Fibroblast of mammary gland (primary cell): ENCODE results near the gene ANKRD13A.

ENCODE experiments used
- DNase-seq: peaks from one replicate; pipeline ENCODE4 v3.0.0-alpha.2; 2010; ENCODE audit warnings: low read depth
- H3K4me3 ChIP-seq: 2 replicates; pipeline ENCODE4 v1.5.1; 2011; ENCODE audit warnings: low read depth, mild to moderate bottlenecking, low read length, moderate library complexity; ENCODE audit not compliant: control insufficient read depth
- TF ChIP-seq, protein P1 (sequence below): conservative IDR thresholded peaks from 2 replicates; pipeline ENCODE4 v1.5.1; 2011; ENCODE audit warnings: low read depth, low read length, inconsistent platforms; ENCODE audit not compliant: control insufficient read depth, insufficient read depth

The ANKRD13A gene

DNA sequence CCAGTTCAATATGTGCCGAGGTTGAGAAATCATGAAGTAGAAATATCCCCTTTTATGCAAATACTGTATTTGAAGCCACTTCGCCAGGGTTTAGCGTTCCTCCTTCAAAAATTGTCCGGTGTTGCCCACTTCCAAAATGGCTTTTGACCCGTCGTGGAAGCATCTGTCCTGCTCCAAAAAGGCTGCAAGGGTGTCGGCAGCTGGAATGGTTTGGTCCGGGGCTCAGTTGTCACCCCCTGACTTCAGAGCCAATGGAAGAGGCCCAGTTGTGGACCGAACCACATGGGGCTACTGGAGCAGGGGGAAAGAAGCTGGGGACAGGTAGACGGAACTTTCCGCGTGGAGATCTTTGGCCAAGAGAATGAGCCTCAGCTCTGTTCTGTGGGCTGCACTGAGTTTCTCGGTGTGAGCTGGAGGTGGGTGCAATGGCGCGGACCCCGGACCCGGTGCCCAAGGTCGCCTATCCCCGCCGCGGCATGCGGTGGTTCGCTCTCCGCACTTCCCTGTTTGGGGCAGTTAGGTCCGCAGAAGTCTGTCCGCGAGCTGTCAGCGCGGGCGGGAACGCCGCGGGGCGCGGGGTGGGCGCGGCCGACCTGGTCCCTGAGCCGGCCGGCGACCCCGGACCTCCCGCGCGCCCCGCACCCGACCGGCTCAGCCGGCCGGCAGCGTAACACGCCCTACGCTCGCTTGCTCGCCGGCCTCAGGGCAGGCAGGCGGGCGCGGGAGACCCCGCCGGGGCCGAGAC, at the start of gene ANKRD13A:
Gene ANKRD13A (plus strand): TSS at position 527 of the 745 bp plus-strand sequence. CDS start 259 bp downstream, outside the sequence.
- TF ChIP-seq, protein P1, sequence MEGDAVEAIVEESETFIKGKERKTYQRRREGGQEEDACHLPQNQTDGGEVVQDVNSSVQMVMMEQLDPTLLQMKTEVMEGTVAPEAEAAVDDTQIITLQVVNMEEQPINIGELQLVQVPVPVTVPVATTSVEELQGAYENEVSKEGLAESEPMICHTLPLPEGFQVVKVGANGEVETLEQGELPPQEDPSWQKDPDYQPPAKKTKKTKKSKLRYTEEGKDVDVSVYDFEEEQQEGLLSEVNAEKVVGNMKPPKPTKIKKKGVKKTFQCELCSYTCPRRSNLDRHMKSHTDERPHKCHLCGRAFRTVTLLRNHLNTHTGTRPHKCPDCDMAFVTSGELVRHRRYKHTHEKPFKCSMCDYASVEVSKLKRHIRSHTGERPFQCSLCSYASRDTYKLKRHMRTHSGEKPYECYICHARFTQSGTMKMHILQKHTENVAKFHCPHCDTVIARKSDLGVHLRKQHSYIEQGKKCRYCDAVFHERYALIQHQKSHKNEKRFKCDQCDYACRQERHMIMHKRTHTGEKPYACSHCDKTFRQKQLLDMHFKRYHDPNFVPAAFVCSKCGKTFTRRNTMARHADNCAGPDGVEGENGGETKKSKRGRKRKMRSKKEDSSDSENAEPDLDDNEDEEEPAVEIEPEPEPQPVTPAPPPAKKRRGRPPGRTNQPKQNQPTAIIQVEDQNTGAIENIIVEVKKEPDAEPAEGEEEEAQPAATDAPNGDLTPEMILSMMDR: no peak
- peak within 1 kb of the TSS; percentile 86 for H3K4me3 ChIP-seq
- DNase-seq: peak; percentile 96

DNA sequence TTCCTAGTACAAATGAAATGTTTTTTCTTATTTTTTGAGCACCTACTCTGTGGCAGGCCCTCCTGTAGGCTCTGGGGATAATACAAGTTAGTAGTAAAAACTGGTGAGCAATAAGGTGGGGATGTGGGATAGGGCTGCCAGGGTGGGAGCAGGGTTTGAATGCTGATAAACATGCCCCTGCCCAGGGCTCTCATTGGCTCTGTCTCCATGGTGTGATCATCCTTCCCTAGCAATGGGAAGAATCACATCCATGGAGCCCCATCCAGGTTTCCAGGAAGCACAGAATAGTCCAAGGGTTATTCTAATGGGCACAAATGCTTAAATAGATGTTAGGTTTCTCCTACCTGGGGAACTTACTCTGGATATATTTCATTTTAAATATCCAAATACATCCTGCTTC, 48.6 kb upstream of the ANKRD13A start:
- no peak for DNase-seq
- TF ChIP-seq, protein P1: no peak
- H3K4me3 ChIP-seq: no peak overlapping the region

DNA sequence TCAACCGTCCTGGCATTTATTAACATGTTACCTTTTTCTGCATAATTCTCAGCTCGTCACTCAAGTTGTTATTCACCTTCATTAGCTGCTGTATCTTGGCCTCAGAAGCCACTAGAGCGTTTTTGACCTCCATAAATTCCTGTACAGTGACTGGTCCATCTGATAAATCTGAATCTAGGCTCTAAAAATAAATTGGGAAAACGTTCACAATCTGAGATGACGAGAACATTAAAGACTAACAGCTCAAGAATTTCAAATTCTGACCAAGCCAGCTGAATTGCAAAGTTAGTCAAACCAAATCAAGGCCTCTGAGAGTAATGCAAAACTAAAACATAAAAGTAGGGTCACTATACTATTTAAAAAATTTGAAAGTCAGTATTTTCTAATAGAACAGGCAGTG, 48.1 kb upstream of the ANKRD13A start:
- no peak overlapping the region for H3K4me3 ChIP-seq
- TF ChIP-seq, protein P1: no peak
- DNase-seq: peak; percentile 90

DNA sequence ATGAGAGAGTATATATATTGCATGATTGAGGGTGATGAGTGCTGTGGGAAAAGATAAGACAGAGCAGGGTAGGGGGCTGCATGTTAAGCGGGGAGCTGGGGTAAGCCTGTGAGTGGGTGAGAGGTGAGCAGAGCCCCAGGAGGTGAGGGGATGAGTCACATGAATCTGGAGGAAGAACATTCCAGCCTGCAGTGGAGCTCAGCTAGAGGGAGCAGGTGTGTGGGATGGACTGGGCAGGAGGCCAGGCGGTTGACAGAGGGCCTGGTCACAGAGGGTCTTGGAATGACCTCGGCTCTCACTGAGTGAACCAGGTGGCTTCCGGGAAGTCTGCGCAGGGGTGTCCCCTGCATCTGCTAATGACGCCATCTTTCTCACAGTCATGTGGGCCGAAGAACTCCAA, 47.5 kb upstream of the ANKRD13A start:
- DNase-seq: peak; percentile 83
- TF ChIP-seq, protein P1: peak; percentile 1
- no peak overlapping the region for H3K4me3 ChIP-seq

GRCh38 chr12:109952160-109952858, 46.9 kb upstream of the ANKRD13A start:
- no peak overlapping the region for H3K4me3 ChIP-seq
- no peak for DNase-seq
- TF ChIP-seq, protein P1: no peak

DNA sequence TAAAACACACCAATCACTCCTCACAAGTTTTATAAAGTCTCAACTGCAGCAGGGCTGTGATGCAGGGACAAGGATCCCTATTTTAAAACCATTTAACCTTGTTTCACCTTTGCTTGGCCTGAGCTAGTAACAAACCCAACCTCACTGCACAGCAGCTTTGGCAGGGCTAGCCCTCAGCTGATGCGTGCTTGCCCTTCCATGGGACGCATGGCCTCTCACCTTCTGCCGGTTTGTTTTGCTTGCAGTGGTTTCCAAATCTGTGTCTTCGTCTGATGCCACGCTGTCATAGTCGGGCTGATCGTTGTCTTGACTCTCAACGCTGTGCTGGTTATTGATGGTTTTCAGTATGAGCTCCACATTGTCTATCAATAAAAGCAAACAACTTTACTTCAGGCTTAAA, 46.4 kb upstream of the ANKRD13A start:
- no peak overlapping the region for H3K4me3 ChIP-seq
- DNase-seq: no peak
- TF ChIP-seq, protein P1: no peak
